GM21529 (cell line): Measurements from ENCODE around the gene RPS17.
A peak's percentile ranks its signal among the peaks of the same experiment; 100 is the strongest.
"Not testable (repeated sequence)": the region's sequence is repeated elsewhere in the genome, so short reads cannot be mapped to it uniquely, and the experiment has no call there.

Source experiments
- ATAC-seq: cut with Tn5 transposase; IDR thresholded peaks from one replicate; pipeline ENCODE4 v1.9.1; 2021; ENCODE audit not compliant: unreplicated experiment

Gene RPS17

DNA sequence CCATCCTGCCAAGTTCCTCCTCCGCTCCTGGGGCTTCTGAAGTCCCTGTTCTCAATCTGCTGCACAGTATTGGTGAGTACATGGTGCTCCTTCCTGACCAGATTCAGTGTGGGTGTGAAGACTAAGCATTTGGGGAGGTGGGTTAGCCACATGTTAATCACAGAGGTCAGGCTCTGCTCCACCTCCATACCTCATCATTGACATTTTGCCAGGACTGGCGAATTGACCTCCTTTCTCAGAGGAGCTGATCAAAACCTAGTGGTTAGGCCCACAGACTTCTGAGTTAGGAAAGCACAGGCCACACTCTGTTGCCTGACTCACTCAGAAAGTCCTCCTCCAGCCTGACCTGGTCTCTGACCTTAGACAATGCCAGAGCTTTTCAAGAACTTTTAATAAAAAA is 8.4 kb upstream of the RPS17 start:
- ATAC-seq, result no peak

DNA sequence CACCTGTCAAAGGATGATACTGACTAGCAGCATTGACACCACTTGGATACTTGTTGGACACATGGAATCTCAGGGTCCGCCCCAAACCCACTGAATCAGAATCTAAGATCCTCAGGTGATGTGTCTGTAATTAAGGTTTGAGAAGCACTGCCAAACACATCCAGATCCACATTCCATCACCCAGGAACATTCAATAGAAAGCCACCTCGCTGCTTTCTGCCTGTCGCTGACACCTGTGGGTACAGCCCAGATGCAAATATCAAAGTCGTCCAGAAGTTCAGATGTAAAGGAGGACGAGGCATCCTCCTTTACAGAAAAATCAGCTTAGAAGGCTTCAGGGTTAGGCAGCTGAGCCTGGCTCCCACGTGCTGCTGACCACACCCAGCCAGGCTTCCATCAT is 5.2 kb upstream of the RPS17 start:
- no peak for ATAC-seq

DNA sequence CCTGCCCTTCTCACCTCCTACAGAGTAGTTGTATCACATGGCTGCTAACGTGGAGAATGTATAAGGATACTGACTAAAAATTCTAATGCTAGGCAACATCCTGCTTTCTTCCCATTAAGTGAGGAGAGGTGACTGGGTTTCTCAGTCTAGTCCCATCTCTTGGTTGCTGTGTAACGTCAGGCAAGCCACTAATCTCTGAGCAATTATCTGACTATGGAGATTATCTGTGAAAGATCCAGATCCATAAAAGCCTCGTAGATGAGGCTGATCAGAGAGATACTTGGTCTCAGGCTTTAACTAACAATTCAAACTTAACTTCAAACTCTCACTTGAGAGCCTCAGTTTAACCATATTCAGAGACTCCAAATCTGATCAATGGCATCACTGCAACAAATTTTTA is 4.7 kb upstream of the RPS17 start:
- no peak for ATAC-seq

DNA sequence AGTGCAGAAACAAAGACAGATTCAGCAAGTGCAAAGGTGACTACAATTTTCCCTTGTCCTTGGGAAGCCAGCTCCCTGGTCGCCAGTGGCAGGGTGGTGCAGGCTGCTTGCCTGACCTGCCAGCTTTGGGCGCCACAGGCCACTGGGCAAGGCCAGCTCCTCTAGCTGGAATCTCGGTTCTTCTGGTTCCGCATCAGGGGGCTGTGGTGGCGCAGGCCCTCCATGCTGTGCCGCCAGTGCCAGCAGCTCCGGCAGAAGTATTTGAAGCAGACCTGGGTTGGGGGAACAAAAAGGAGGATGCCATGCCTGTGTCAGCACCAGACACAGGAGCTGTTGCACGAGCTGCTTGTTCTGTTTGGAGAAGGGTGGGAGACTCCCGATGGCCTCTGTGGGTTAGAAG is 4.2 kb upstream of the RPS17 start:
- no peak for ATAC-seq

DNA sequence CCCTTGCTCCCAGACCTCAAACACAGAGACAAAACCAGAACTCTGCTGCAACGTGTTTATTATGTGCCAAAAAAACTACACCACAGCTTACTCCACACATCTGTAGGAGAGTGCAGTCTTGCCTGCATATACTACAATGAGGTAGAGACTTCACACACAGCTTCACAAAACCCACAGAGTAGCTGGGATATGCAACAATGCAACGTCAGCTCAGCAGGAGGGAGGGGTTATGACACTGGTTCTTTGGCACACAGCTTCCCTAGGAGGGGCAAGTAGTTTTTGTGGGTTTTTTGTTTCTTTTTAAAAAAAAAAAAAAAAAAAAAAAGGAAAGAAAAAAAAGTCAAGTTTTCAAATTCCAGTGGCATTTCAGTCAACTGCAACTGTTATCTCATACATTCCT is 2.9 kb upstream of the RPS17 start:
- ATAC-seq, result no peak

DNA sequence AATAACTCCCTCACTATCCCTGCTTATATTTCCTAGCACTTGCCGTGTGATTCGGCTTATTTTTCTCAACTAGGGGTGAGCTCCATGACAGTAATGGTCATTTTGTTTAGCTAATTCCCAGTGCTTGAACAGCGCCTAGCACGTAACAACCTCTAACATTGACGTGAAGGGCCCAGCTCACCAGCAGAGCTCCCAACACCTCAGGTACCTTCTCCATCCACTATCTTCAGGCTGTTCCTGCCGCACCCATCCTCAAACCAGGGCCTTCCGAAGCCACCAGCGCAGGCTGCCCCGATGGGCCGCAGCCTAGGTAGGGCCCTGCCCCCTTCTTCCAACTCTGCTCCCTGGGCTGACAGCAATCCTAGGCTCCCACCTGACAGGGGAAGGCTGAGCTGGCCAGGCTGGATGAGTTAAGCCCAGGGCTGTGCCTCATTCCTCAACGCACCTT is 751 bp upstream of the RPS17 start:
- ATAC-seq, result no peak

DNA sequence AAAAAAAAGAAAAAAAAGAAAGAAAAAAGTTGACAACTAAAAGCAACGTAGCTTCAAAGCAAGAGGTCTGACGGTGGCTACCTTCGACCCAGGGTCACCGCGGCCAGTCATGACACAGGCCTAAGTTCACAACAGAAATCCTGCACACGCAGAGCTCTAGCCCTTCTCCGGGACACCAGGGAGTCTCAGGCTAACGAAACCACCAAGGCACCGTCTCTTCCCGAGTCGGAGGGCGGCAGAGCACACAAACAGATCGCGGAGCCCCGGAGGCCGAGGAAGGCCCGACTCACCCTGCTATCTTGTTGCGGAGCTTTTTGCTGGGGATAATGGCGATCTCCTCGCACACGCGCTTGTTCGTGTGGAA is 584 bp downstream of the RPS17 start:
- no peak for ATAC-seq

DNA sequence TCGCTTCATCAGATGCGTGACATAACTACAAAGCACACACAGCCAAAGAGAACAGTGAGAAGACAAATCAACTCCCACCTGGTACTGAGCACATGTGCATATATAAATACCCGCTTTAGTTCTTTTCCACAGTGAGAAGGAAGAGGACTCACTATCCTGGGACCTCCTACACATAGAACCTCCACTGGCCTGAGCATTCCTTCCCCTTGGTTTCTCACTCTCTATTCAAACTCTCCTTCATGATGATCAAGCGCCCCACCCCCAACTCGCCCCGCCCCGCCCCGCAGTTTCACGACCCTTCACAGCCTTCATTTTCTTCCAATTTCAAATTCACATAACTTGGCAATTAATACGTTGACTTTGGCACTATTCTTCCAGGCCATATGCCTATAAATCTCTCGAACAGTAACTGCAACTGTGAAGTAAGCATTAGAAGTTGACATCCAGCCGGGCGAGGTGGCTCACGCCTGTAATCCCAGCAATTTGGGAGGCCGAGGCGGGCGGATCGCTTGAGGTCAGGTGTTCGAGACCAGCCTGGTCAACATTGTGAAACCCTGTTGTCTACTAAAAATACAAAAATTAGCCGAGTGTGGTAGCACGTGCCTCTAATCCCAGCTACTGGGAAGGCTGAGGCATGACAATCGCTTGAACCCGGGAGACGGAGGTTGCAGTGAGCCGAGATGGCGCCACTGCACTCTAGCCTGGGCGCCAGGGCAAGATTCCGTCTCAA is 1.1 kb downstream of the RPS17 start:
- no peak for ATAC-seq

DNA sequence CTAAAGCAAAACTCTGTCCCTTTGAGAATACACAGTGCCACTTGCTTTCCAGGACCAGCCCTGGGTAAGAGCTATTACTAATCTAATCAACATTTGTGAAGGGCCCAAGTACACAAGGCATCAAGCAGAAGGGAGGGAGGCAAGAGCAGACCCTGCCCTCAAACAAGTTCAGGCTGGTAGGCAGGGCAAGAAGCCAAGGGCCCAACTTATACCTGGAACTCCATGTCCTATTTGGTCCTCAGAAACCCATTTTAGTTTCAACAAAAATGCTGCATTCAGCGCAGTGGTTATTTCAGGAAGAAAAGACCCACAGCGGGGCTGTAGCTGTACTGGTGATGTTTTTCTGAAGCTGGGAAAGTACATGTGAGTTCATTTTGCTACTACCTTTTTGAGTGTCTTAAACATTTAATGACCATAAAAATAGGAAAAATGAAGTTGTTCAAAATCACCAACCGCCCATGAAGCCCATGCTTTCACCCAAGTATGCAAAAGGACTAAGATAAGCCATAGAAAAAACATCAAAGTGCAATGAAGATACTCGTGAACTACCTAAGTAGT is 2.8 kb downstream of the RPS17 start:
- ATAC-seq, result no peak

DNA sequence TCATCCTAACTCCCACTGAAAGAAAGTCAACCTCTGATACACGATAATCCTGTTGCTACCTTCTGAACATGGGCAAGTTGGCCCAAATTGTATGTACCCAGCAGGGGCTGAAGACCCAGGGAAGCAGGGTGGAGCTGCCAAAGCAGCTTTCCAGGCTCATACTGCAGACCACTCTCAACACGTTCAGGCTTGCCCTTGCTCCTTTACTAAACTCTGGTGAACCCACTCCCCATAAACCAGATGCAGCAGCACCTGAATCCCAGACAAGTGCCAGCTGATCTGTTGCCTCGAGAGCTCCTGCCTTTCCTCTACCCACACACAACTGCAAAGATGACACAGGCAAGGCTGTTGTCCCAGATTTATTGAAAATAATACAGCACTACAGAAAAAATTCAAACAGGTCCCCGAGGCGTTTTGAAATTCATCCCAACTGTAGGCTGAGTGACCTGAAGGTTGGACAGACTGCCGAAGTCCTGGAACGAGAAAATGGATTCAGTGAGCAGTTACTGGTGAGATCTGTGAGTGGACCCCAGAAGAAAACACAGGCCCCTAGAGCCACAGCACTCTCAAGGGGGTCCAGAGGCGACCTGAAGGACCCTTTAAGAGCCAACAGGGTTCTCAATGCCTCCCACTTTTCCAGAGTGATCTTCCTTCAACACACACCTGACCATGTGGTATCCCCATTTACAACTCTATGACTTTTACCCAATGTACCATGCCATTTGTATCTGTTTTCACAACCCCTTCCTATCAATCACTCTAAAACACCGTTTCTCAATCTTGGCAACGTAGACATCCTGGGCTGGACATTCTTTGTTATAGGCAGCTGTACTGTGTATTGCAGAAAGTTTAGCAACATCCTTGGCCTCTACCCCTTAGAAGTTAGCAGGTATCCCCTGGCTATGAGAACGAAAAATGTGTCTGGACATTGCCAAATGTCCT is 3.6 kb downstream of the RPS17 start:
- ATAC-seq, result no peak

DNA sequence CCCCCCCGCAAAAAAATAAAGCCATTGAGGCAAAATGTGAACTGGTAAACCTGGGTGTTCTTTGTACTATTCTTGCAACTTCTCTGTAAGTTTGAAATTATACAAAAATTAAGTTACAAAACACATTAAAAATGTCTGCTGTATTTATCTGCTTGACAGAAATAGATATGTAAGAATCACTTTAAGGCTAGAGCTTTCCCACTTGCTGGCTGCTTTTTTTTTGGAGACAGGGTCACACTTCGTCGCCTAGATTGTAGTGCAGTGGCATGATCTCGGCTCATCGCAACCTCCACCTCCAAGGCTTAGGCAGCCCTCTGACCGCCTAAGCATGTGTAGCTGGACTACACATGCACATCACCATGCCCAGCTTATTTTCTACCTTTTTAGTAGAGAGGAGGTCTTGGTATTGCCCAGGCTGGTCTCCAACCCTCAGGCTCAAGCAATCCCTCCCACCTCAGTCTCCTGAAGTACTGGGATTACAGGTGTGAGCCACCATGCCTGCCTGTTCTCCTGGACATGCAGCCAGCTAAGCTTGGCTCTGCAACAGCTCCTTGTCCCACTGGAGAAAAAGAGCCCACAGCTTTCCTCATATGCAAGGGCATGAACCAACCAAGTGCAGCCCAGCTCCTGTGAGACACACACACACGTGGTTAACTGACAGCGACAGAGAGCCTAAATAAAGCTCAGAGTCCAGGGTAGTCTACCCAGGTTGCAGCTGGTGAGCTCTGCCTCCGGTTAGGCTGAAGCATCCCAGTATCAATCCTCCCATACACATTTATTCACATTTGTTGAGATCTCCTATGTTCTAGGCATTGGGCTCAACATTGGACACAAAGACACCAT is 4.5 kb downstream of the RPS17 start:
- ATAC-seq, result no peak

DNA sequence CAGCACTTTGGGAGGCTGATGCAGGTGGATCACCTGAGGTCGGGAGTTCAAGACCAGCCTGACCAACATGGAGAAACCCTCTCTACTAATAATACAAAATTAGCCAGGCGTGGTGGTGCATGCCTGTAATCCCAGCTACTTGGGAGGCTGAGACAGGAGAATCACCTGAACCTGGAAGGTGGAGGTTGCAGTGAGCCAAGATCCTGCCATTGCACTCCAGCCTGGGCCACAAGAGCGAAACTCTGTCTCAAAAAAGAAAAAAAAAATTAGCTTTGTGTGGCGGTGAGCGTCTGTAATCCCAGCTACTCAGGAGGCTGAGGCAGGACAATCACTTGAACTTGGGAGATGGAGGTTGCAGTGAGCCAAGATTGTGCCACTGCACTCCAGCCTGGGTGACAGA is 5.1 kb downstream of the RPS17 start:
- ATAC-seq, result not testable (repeated sequence)

DNA sequence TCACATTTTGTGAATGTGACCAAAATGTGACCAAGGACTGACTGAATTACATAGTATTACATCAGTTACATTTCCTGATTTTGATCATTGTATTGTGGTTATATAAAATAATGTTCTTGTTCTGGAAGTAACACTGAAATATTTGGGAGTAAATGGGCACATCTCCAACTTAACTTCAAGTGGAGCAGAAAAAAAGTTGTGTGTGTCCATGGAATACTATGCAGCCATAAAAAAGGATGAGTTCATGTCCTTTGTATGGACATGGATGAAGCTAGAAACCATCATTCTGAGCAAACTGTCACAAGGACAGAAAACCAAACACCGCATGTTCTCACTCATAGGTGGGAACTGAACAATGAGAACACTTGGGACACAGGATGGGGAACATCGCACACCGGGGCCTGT is 5.8 kb downstream of the RPS17 start:
- not testable (repeated sequence) for ATAC-seq

DNA sequence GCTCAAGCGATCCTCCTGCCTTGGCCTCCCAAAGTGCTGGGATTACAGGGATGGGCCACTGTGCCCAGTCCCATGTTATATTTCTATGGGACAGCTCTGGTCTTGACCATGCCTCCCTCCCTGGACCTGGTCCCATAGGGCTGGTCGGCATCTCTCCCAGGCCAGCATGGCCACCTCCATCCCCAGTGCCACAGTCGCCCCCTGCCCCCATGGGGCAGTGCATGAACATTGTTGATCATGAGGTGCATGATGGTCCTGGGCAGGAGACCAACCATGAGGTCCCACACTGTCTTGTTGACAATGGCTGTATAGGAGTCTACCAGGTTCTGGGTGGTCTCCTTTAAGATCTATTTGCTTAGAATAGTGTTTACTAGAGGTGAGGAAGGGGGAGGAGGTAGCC is 6.5 kb downstream of the RPS17 start:
- ATAC-seq, result no peak

DNA sequence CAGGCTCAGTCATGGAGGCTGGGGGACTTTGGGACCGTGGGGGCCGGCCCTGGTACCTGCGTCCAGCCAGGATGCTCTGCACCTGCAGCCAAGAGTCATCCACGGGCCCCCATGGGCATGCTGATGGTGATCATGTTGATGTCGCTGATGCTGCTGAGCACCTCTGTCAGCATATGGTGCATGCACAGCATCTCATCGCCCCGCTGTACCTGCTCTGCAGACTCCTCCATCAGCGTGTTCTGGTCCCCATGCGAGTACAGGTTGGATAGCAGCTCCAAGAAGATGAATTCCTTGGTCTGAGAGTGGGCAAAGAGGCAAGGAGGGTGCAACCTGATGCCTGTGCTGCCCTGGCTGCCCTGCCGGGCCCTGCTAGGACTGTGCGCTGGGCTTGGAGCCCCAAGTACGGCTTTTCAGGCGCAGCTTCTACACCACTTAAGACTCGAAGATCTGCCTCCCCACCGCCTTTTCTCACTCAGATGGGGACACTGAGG is 7.2 kb downstream of the RPS17 start:
- ATAC-seq, result no peak

DNA sequence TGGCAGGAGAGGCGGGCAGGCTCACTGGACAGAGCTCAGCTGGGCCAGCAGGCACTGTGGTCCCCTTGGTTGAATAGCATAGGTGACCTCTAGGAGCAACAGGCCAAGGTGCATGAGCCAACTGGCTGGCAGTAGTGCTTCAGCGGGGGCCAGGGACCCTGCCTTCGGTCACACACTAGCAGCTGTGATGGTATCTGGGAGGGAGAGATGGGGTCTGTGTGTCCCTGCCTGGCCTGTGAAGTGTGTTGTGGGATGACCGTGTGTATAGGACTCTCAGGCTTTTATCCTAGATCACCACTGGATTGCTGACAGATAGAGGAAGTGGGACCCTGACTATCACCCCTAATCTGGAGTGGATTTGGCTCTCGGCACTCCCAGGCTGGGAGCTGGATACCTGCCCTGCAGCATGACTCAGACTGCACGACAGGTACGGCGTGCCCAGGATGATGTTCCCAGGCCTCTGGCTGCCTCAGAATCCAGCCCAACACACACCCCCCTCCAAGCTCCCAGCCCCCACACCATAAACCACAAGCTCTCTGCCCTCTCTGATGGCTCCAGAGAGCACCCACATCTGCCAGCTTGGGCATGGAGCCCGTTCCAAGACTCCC is 7.8 kb downstream of the RPS17 start:
- ATAC-seq, result no peak

DNA sequence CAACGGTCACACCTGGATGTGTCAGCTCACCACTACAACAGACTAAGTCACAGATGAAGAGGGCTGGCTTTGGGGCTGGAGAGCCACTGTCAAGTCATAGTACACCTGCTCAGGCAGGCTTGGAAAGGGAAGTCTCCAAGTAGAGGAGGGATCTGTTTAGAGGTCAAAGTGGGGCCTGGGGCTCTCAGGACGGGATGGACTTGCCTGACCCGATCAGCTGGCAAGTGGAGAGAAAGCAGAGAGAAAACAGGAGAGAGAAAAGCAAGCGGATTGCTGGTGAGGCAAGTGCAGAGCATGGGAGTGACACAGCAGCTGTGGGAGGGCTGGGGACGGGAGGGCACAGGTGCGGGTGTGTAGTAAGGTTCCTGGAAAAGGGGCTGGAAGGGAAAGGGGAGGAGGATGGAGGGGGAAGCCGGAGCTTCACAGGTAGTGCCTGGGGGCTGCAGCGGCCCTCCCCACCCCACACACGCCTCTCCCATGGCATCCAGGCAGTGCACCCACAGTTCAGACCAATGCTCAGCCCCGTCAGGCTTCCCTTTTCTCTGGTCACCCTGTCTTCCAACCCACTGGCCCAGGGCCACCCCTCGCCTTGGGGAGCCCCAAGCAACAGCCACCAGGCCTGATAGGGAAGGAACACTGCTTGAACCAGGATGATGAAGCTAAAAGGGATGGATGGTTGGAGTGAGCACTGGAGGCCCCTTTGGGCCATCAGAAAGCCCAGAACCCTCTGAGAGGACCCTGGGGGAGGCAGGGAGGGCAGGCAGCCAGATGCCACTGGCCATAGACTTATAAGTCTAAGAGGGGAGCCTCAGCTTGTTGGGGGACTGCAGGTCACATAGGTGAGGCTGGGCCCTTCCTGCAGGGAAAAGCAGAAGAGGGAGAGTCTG is 8.5 kb downstream of the RPS17 start:
- no peak for ATAC-seq

DNA sequence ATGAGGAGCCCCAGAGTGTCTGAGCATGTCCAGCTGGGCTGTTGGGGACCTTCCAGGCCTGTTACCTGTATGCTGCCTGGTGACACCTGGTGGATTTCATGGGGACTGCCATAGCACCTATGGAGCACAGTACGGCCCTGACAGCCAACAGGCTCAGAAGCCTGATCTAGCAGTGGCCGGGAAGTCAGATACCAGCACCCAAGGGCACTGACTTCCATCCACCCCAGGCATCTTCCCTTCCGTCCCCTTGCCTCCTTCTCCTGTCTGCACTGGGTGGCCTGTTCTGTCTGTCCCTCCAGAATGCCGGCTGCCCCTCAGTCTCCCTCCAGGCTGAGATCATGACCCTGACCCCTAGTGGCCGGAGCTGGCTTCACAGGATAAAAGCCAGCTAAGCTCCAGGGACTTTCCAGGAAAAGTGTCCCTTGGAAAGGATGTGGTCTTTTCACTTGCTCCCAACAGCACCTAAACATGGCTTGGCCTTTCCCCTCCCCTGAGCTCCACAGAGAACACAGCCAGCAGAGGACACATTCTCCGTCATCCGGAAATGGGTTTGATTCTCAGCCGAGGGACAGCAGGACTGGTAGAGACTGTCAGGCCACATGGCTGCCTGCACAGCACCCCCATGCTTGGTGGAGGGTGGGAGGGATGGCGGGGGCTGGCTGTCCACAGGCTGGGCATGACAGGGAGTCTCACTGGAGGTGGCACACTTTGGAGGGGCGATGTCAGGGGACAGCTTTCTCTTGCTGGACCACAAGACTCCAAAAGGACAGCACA is 9.5 kb downstream of the RPS17 start:
- peak; percentile 84 for ATAC-seq

DNA sequence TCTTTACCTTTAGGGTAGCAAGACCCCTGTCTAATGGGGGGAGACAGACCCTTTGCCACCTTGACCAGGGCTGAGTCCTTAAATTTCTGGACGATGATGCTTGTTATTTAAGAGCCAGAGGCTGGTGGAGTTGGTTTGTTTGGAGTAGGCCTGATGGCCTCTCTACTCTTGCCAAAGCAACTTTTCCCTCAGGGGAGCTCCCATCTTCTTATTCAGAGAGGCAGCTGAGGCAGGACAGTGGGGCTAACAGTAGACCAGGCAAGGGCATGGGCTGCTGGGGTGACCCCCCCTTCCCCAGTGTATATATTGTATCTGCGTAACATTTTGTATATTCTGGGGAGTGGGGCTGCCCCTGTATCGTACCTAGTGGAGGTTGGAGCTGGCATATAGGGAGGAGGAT is 10.3 kb downstream of the RPS17 start:
- no peak for ATAC-seq
